Activated CD8-positive, alpha-beta T cell treated with anti-CD3 and anti-CD28 coated beads for 36 hours (primary cell): ENCODE data around the gene FARP1. TPM values are rescaled to one million over a fixed set of nuclear protein-coding genes. Genes with fewer than 3 reads are reported as not detected.

Experiments used
- ATAC-seq: fragments of 200-7000 bp; cut with Tn5 transposase; one replicate; pipeline ENCODE4 v1.10.0; 2021; ENCODE audit warnings: mild to moderate bottlenecking, moderate library complexity
- CTCF ChIA-PET: fragments of 350-600 bp; sonication (Branson Sonifier 250); formaldehyde crosslinking; loops from one replicate; lab custom pipeline; 2021; ENCODE audit warnings: antibody characterized with exemption; lab: Charles Lee
- POLR2A ChIA-PET: fragments of 350-600 bp; sonication (Branson Sonifier 250); formaldehyde crosslinking; loops from one replicate; lab custom pipeline; 2021; ENCODE audit warnings: antibody characterized with exemption; lab: Charles Lee
- DNase-seq: peaks from one replicate; pipeline ENCODE4 v3.0.0-alpha.2; 2020
- H3K27ac Mint-ChIP-seq: one replicate; pipeline ENCODE4 v1.8.0; 2021; ENCODE audit warnings: mild to moderate bottlenecking, mixed read lengths
- H3K27me3 Mint-ChIP-seq: one replicate; pipeline ENCODE4 v1.8.0; 2021; ENCODE audit warnings: mixed read lengths
- H3K36me3 Mint-ChIP-seq: one replicate; pipeline ENCODE4 v1.8.0; 2021; ENCODE audit warnings: low read depth, mixed read lengths
- H3K4me1 Mint-ChIP-seq: one replicate; pipeline ENCODE4 v1.8.0; 2021; ENCODE audit warnings: low read depth, mixed read lengths
- H3K4me3 Mint-ChIP-seq: one replicate; pipeline ENCODE4 v1.8.0; 2021; ENCODE audit warnings: mild to moderate bottlenecking, moderate library complexity, mixed read lengths
- H3K9me3 Mint-ChIP-seq: one replicate; pipeline ENCODE4 v1.8.0; 2021; ENCODE audit warnings: mixed read lengths
- intact Hi-C: fragments of 100-400 bp; cut with micrococcal nuclease; formaldehyde crosslinking; loops from one replicate; pipeline ENCODE4 v1.10.0; 2022
- total RNA-seq, 2 experiments: library from RNA; stranded (reverse); gene quantifications; one replicate each; pipeline ENCODE4 v1.2.3, GENCODE V29; 2021
- TF ChIP-seq, protein P1 (sequence below): fragments of 200-600 bp; IDR thresholded peaks from one replicate; pipeline ENCODE4 v1.8.0; 2022; ENCODE audit warnings: antibody characterized with exemption, mild to moderate bottlenecking

The FARP1 gene
- total RNA-seq, 2 experiments from 2014 or later = 0.27 to 0.43 TPM

DNA sequence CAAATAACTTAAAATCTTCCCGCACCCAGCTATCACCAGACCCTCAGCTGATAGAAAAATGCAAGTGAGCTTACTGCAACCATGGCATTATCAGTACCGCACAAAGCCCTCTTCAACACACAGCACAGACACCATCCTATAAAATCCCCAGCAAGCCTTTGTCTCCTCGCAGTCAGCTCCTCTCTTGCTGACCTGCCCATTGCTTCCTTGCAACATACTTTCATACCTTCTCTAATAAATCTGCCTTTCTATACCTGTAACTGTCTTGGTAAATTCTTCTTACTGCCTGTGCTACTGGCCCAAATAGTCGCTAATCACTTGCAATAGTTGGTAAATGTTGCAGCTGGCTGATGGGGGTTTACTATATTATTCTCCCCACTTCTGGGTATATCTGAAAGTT is 43.3 kb upstream of the FARP1 start:
- Mint-ChIP-seq H3K4me3 (no peak overlapping the region), H3K27ac (no peak overlapping the region), H3K9me3 (no peaks in the 10 kb centered on the region), H3K36me3 (no peaks in the 10 kb centered on the region), H3K4me1 (no peaks in the 10 kb centered on the region), H3K27me3 (peaks cover 9% of the 10 kb centered on the region)
- no peak for ATAC-seq
- intact Hi-C loops = no loop called here
- TF ChIP-seq, protein P1, sequence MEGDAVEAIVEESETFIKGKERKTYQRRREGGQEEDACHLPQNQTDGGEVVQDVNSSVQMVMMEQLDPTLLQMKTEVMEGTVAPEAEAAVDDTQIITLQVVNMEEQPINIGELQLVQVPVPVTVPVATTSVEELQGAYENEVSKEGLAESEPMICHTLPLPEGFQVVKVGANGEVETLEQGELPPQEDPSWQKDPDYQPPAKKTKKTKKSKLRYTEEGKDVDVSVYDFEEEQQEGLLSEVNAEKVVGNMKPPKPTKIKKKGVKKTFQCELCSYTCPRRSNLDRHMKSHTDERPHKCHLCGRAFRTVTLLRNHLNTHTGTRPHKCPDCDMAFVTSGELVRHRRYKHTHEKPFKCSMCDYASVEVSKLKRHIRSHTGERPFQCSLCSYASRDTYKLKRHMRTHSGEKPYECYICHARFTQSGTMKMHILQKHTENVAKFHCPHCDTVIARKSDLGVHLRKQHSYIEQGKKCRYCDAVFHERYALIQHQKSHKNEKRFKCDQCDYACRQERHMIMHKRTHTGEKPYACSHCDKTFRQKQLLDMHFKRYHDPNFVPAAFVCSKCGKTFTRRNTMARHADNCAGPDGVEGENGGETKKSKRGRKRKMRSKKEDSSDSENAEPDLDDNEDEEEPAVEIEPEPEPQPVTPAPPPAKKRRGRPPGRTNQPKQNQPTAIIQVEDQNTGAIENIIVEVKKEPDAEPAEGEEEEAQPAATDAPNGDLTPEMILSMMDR = no peak
- no peak for DNase-seq
- ChIA-PET CTCF (no interaction called here), POLR2A (no interaction called here)

DNA sequence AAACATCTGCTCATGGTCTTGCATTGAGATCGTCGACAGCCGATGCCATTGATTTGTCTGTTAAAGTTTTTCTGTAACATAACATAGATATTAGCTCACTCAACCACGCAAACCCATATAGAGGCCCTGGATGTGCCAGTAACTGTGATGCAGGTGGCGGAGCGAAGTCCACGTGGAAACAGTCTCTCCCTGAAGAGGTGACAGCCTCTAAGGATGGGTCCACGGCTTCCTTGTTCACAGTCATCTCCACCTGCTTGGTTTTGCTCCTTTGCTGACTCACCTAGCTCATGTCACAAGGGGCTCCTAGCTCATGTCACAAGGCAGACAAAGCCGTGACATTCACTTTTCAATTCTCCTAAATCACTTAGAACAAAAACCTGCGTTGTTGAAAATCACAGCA is 42.4 kb upstream of the FARP1 start:
- intact Hi-C loops = no loop called here
- peaks cover 9% of the 10 kb centered on the region for H3K27me3 Mint-ChIP-seq
- no peak overlapping the region for H3K27ac Mint-ChIP-seq
- DNase-seq (no peak), ATAC-seq (no peak)
- H3K9me3 Mint-ChIP-seq = no peaks in the 10 kb centered on the region
- ChIA-PET CTCF (no interaction called here), POLR2A (no interaction called here)
- no peaks in the 10 kb centered on the region for H3K4me1 Mint-ChIP-seq
- H3K36me3 Mint-ChIP-seq = no peaks in the 10 kb centered on the region
- H3K4me3 Mint-ChIP-seq = no peak overlapping the region
- TF ChIP-seq, protein P1 = no peak

DNA sequence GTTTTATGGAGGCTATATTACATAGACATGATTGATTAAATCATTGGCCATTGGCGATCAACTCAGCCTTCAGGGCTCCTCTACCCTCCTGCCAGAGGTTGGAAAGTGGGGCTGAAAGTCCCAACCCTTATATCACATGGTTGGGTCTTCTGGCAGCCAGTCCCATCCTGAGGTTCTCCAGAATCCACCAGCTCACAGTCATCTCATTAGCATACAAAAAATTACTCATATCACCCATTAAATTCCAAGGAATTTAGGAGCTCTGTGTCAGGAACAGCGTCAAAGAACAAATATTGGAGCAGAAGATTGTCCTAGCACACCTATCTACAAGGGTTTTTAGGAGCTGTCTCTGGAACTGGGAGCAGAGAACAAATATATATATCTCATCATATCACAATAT is 39.4 kb upstream of the FARP1 start:
- ATAC-seq = no peak
- intact Hi-C loops = no loop called here
- Mint-ChIP-seq H3K27me3 (no peaks in the 10 kb centered on the region), H3K9me3 (no peaks in the 10 kb centered on the region), H3K4me3 (no peak overlapping the region), H3K27ac (no peak overlapping the region), H3K4me1 (no peaks in the 10 kb centered on the region), H3K36me3 (no peaks in the 10 kb centered on the region)
- no peak for DNase-seq
- ChIA-PET POLR2A (no interaction called here), CTCF (no interaction called here)
- TF ChIP-seq, protein P1 = no peak

DNA sequence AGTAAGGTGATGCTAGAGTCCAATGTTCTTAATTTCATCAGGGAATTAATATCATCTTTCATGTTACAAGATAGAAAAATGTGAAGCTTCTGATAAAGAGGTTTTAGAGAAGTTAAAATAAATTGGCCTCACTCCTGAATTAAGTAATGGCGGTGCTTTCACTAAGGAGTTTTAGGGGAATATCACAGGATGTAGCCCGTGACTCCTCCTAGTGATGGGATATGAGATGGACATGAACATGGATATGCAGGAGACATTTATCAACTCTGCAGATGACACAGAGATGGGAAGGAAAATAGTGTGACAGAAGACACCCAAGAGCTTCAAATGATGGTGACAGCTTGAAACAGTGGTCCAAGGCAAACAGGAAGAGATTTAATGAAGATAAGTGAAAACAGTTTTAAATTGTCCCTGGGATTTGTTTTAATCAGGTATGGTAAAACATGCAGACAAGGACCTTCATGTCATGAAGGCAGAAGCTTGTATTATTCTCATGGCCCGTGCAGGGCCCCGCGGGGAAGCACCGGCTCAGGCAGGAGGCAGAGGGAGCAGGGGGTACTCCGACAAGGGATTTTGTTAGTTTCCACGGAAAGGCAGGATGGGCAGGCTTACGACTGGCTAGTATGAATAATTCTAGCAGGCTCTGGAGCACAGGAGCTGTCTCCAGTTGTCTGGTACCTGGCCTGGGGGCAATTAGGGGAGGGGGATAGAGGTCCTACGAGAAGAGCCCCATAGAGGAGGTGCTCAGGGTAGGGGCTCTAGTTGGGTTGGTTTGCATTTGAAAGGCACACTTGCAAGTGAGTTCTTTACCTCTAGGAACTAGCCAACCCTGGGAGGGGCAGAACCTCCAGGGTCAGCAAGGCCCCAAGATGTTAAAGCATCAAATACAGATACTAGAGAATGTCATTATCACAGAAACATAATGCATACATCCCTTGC is 38.7 kb upstream of the FARP1 start:
- no peak for ATAC-seq
- TF ChIP-seq, protein P1 = no peak
- H3K27me3 Mint-ChIP-seq = no peaks in the 10 kb centered on the region
- H3K4me1 Mint-ChIP-seq = no peaks in the 10 kb centered on the region
- no peaks in the 10 kb centered on the region for H3K9me3 Mint-ChIP-seq
- H3K36me3 Mint-ChIP-seq = no peaks in the 10 kb centered on the region
- CTCF ChIA-PET = no interaction called here
- POLR2A ChIA-PET = no interaction called here
- intact Hi-C loops = no loop called here
- H3K27ac Mint-ChIP-seq = no peak overlapping the region
- no peak for DNase-seq
- H3K4me3 Mint-ChIP-seq = no peak overlapping the region

DNA sequence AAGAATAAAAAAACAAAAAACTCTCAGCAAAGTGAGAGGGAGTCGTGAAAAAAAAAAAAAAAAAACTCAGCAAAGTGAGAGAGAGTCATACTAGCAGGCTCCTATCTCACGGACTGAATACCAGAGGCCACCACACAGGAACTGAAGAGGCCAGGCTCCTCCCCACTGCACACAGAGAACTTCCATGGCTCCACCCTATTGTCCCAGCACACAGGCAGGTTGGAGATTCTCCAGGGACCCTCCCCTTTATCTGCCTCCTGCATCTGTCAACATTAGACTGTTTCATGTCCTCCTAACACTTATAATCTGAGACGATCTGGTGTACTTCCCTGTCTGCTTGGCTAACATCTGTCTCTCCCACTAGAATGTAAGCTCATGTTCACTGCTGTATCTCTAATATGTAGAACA is 37.0 kb upstream of the FARP1 start:
- Mint-ChIP-seq H3K27me3 (no peaks in the 10 kb centered on the region), H3K9me3 (no peaks in the 10 kb centered on the region), H3K36me3 (no peaks in the 10 kb centered on the region), H3K4me3 (no peak overlapping the region), H3K27ac (no peak overlapping the region), H3K4me1 (no peaks in the 10 kb centered on the region)
- POLR2A ChIA-PET = no interaction called here
- intact Hi-C loops = no loop called here
- TF ChIP-seq, protein P1 = no peak
- CTCF ChIA-PET = no interaction called here
- no peak for DNase-seq
- ATAC-seq = no peak
